CD4-positive, alpha-beta T cell treated with Interleukin-6 at 100 ng/mL for 8 hours (primary cell): ENCODE measurements around the gene PIGO.

ENCODE experiments used
- DNase-seq: peaks from one replicate; pipeline ENCODE4 v3.0.0-alpha.2; 2020; ENCODE audit warnings: mixed read lengths, low spot score

The PIGO gene

GRCh38 chr9:35096035-35096849 is at the start of gene PIGO:
Gene PIGO, minus strand, starts transcription at chr9:35096591. Its CDS starts 1,026 bp downstream, at chr9:35095565.
- DNase-seq: peak; percentile 89

- no peak for DNase-seq
These were observed 45.6 kb upstream of the PIGO start for GRCh38 chr9:35142037-35142436.

- DNase-seq: no peak
These were observed 43.7 kb upstream of the PIGO start for GRCh38 chr9:35140093-35140492.

- no peak for DNase-seq
These were observed 40.5 kb upstream of the PIGO start for GRCh38 chr9:35136866-35137265.

GRCh38 chr9:35135988-35136387 is 39.6 kb upstream of the PIGO start:
- DNase-seq: no peak

- DNase-seq: no peak
These were observed 38.5 kb upstream of the PIGO start for GRCh38 chr9:35134920-35135319.

GRCh38 chr9:35116898-35117551 is 20.6 kb upstream of the PIGO start:
- peak; percentile 90 for DNase-seq

- DNase-seq: no peak
These were observed 20.1 kb upstream of the PIGO start for GRCh38 chr9:35116539-35116897.

- DNase-seq: peak; percentile 92
These were observed 19.5 kb upstream of the PIGO start, which contains the start of gene ATOSB for GRCh38 chr9:35115680-35116538. Gene ATOSB, minus strand, starts transcription at chr9:35115862. Its CDS starts 7,588 bp downstream, at chr9:35108274.

GRCh38 chr9:35114840-35115628 is 18.6 kb upstream of the PIGO start:
- DNase-seq: peak; percentile 27

- peak; percentile 76 for DNase-seq
These were observed 17.9 kb upstream of the PIGO start for GRCh38 chr9:35114113-35114839.

- DNase-seq: no peak
These were observed 16.0 kb upstream of the PIGO start for GRCh38 chr9:35112257-35113020.

GRCh38 chr9:35111001-35111933 is 14.9 kb upstream of the PIGO start:
- peak; percentile 97 for DNase-seq

GRCh38 chr9:35110327-35110761 is 14.0 kb upstream of the PIGO start:
- no peak for DNase-seq

GRCh38 chr9:35108946-35109575 is 12.7 kb upstream of the PIGO start:
- DNase-seq: no peak

- no peak for DNase-seq
These were observed 12.1 kb upstream of the PIGO start for GRCh38 chr9:35108461-35108860.

GRCh38 chr9:35107297-35108290 is 11.2 kb upstream of the PIGO start:
- no peak for DNase-seq
